Left hindlimb (tissue), 1 donor: ENCODE data around the gene KCNH5.

Experiments used
- DNase-seq: peaks from one replicate; pipeline ENCODE4 v3.0.0-alpha.2; 2018

Gene KCNH5, protein sequence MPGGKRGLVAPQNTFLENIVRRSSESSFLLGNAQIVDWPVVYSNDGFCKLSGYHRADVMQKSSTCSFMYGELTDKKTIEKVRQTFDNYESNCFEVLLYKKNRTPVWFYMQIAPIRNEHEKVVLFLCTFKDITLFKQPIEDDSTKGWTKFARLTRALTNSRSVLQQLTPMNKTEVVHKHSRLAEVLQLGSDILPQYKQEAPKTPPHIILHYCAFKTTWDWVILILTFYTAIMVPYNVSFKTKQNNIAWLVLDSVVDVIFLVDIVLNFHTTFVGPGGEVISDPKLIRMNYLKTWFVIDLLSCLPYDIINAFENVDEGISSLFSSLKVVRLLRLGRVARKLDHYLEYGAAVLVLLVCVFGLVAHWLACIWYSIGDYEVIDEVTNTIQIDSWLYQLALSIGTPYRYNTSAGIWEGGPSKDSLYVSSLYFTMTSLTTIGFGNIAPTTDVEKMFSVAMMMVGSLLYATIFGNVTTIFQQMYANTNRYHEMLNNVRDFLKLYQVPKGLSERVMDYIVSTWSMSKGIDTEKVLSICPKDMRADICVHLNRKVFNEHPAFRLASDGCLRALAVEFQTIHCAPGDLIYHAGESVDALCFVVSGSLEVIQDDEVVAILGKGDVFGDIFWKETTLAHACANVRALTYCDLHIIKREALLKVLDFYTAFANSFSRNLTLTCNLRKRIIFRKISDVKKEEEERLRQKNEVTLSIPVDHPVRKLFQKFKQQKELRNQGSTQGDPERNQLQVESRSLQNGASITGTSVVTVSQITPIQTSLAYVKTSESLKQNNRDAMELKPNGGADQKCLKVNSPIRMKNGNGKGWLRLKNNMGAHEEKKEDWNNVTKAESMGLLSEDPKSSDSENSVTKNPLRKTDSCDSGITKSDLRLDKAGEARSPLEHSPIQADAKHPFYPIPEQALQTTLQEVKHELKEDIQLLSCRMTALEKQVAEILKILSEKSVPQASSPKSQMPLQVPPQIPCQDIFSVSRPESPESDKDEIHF

DNA sequence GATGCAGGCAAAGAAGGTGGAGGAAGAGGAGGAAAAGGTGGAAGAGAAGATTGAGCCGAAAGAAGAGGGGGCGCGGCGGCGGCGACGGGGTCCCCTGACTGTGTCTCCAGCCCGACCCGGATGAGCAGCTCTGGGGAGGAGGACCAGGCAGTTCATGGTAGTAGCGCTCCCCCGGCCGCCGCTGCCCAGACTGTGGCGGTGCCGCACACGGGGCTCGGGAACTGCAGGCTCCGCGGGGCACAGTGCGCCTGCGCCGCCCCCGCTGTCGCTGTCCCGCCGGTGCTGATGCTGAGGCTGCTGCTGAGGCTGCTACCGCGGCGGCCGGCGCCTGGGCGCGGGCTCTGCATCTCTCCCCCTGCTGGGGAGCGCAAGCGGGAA, at the start of gene KCNH5:
KCNH5 (minus strand) TSS at position 225 of the 378 bp plus-strand sequence. CDS start 272 bp downstream, outside the sequence.
- DNase-seq, result peak; percentile 54

- DNase-seq, result no peak
Observed at GRCh38 chr14:63091394-63091996, 46.2 kb upstream of the KCNH5 start.

DNA sequence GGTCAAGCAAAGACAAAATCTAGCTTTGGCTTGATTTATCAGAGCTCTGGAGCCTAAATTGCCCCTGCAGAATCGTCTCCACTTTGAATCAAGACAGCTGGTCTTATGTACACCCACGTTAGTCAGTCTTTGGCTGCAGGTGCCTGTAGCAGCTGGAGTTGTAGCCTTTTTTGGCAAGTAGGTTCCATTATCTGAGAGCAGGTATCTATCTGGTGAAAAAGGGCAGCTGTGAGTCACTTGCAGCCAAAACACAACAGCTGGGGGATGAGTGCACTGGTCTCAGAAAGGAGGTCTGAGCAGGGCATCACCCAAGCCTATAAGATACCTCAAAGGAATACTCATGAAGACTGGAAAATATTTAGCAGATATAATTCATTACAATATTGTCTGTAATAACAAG, 43.6 kb upstream of the KCNH5 start:
- no peak for DNase-seq

GRCh38 chr14:63078569-63078968, 33.3 kb upstream of the KCNH5 start:
- no peak for DNase-seq

DNA sequence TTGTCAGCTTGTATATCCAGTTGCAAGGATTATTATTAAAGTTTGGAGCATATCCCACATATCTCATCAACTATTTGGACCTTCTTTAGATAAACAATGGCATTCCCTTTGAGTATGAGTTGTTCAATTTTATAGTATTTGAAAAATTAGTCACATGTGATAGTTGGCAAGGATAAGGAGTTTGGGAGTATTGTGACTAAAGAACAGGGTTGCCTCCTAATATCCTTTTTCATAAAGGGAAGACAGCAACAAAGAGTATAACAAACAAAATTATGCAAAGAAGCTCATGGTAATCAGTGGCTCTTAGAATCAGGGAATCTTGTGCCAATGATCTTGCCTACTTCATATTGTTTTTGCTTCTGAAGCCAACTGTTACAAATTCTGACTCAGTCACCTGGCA, 31.2 kb upstream of the KCNH5 start:
- no peak for DNase-seq

DNA sequence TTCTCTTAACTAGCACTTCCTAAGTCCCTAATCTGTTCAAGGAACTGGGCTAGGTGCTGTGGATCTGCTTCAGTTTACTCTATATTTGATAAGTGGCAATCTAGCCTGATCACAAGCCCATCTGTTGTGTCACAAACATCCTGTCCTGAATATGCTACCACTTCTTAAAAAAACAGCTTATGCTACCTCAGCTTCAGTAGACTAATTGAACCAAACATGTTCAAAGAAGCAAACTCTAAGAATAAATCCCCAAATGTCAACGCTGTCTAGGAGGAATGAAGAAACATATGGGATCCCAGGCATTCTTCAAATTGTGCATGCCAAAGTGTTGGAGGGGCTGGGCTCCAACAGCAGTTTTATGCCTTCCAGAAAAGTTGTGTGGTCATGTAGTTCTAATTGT, 10.4 kb upstream of the KCNH5 start:
- no peak for DNase-seq

GRCh38 chr14:63051992-63052391, 6.7 kb upstream of the KCNH5 start:
- DNase-seq, result no peak

DNA sequence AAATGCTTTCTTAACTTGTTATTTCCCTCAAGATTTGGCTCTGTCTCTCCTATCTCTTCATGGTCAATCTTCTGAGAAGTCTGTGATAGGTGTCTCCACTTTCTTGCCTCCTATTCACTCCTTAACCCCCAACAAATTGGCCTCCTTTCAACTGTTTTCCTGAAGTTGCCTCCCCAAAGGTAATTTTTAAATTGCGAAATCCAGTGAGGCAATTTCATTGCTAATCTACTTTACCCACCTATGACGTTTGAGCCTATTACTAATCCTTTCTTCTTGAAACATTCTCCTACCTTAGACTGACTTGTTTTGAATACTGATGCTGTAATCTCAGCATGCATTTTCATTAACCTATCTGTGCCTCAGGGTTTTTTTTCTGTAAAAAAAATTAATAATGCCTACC, 6.0 kb upstream of the KCNH5 start:
- no peak for DNase-seq

DNA sequence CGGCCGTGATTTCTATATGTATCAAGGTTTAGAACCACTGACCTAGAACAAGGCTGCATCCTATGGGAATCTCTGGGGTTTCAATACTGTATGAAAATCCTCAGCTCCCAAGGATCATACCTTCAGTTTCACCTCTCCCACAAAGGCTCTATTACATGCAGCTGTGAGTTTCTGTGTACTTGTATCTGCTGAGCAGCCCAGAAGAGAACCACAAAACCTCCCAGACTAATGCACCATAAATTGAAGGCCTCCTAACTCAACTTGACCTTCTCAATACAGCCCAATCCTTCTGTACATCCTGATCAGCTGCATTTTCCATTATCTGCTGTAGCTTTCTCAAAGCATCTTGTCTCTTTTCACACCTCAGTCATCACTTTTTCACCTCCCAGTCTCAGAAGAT, 5.4 kb upstream of the KCNH5 start:
- DNase-seq, result no peak

DNA sequence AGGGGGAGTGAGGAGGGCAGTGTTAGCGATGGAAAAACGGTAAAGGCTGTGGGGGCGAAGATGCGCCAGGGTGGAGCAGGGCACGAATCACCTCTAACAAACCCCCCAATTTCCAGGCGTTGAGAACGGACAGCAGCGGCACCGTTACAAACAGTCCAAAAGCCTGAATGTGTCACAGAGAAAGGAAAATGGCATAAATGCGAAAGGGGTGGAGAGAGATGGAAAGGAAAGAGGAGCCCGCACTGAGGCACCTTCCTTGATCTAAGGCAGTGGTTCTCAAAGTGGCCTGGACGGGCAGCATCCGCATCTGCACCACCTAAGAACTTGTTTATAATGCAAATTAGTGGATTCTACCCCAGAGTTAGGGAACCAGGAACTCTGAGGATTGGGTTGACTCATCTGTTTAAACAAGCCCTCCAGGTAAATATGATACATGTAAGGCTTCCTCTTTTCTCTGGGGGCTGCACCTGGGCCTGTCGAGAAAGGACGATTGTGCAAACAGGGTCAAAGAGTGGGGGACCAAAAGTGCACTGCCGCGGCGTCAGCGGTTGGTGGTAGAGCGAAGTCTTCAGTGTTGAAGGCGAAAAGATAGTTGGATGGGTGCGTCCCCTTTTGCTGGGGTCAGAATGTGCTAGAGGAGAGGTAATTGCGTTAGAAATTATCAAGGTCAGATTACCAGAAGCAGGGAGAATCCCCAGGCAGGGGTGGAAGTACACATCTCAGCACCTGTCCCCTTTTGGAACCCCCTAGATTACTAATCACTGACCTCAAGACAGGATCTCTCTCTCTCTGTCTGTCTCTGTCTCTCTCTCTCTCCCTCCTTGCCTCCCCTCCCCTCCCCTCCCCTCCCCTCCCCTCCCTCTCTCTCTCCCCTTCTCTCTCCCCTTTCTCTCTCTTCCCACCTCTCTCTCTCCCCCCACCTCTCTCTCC, 1.3 kb upstream of the KCNH5 start:
- DNase-seq, result no peak

- DNase-seq, result peak; percentile 53
Observed at GRCh38 chr14:63045612-63046320, 508 bp upstream of the KCNH5 start.

DNA sequence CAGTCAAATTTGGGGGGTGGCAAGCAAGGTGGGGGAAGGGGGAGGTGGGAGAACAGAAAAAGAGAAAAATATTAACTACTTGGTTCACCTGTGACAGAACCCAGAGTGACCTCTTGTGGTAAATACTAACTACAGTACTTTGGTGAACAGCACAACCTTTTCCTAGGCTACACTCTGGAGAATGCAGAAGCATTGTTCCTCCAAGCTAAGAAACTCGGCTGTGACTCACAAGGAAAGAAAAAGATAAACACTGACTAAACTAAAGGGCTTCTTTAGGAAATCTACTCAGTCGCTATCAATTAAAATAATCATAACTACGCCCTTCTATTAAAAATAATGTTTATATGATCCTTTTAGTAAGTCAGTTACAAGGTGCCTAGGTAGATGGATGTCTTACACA, 5.4 kb downstream of the KCNH5 start:
- no peak for DNase-seq

- DNase-seq, result no peak
Observed at GRCh38 chr14:63032641-63033040, 12.6 kb downstream of the KCNH5 start.

DNA sequence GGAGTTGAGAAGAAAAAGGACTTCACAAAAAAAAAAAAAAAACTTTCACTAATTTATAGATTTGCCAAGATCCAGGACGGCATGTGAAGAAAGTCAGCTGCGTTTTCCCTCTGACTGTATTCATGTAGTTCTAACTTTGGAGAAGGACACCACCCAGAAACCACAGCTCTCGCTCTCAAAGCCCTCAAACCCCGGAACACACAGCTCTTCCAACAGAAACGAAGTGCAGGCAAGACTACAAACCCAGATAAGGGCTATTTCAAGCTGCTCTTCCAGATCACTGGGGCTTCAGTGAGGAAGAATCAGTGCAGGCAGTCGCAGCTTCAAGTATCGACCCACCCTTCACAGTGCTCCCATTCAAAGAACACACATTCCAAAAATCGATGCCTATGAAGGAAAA, 13.2 kb downstream of the KCNH5 start:
- DNase-seq, result no peak

DNA sequence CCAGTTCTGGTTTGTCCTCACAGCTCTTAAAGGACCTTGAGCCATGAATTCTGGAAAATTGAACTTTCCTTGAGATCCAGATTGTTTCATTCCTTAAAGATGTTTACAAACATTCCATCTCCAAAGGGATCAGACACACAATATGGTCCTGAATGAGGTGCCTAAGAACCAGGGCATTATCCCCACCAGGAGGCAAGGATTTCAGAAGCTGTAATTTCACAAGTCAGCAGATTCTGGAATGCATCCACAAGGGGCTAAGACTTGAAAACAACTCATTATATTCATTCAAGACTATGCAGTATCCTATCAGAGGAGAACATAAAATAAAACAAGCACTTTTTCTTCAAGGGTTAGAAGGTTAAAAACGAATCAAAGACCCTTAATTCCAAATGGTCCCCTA, 15.1 kb downstream of the KCNH5 start:
- DNase-seq, result no peak

DNA sequence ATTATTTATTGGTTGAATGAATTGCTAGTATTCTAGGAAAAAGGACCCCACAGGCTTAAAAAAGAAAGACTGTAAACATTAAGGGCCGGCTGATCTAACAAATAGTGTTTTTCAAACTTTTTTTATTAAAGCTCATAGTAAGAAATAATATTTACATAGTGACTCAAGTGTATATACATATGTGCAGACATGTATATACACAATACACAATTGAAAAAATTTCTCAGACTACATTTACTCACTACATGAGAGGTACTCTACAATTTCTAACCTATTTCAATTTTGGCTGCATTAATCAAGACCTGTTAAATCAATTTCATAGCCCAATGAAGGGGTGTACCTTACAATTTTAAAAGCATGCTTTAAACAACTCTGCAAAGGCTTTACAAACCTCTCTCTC, 17.5 kb downstream of the KCNH5 start:
- no peak for DNase-seq

DNA sequence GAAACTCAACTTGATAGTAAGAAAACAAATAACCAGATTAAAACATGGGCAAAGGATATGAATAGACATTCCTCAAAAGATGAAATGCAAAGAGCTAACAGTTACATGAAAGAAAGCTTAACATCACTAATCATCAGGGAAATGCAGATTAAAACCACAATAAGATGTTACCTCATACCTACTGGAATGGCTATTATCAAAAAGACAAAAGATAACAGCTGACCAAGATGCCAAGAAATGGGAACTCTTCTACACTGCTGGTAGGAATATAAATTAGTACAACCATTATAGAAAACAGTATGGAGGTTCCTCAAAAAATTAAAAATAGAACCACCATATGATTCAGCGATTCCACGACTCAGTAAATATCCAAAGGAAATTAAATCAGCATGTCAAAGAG, 18.8 kb downstream of the KCNH5 start:
- no peak for DNase-seq

GRCh38 chr14:63014621-63015020, 30.6 kb downstream of the KCNH5 start:
- no peak for DNase-seq

- DNase-seq, result no peak
Observed at GRCh38 chr14:63012171-63012570, 33.1 kb downstream of the KCNH5 start.

GRCh38 chr14:63011623-63012022, 33.6 kb downstream of the KCNH5 start:
- no peak for DNase-seq

- DNase-seq, result no peak
Observed at GRCh38 chr14:63009495-63009894, 35.8 kb downstream of the KCNH5 start.

GRCh38 chr14:63006531-63006930, 38.7 kb downstream of the KCNH5 start:
- DNase-seq, result no peak
